Measurements from ENCODE around the gene FGFBP2. TPM values are rescaled to one million over a fixed set of nuclear protein-coding genes. Genes with fewer than 3 reads are reported as not detected.

The FGFBP2 gene
- total and polyA plus RNA-seq, 10 of the 15 experiments (the other 5 are each of a cell fraction or from before 2014, with no cell fraction given), result 0.23 TPM; not detected in 9

DNA sequence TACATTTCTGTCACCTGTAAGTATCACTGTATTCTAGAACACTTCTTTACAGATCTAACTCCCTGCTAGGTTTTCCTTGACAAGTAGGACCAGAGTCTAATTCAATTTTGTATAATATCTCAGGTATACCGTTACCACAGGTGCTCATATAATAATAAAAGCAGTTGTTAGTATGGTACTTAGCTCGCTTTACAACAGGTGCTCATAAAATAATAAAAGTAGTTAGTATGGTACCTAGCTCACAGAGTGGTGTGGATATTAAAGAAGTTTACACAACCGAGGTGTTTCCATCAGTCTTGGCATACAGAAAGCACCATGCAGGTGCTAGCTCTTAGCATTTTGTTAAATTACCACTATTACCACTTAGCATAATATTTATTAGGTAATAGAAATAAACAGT lies 32.9 kb upstream of the FGFBP2 start:
- no peaks in the 10 kb centered on the region for H3K9me3 ChIP-seq (replicated peaks; ENCODE audit: control insufficient read depth, insufficient read depth, low read length)
- H2AFZ ChIP-seq (ENCODE audit: control insufficient read depth, low read depth, low read length), result no peak overlapping the region
- FAIRE-seq, result no peak
- BruUV-seq (replicated peaks), result no TSS peak
- ATAC-seq, result no peak
- no peaks in the 10 kb centered on the region for H3K4me1 ChIP-seq (ENCODE audit: control insufficient read depth, insufficient read depth, low read length)
- H3K27me3 ChIP-seq (replicated peaks in 1 of 2; ENCODE audit: control insufficient read depth in 2 of 2, insufficient read depth in 2 of 2, low read length in 1 of 2), result peaks cover 0 to 1% of the 10 kb centered on the region in 2 experiments; a peak in 2 of 4 replicates
- intact Hi-C loops (cut with micrococcal nuclease; ENCODE audit: unreplicated experiment), result no loop called here
- SMC1A ChIA-PET (ENCODE audit: uncharacterized antibody, unreplicated experiment), result interaction anchor here (0.7 to 4.3 kb wide), 4 partner anchors 113 to 240 kb away, joined by 4 to 28 read pairs (median 5); no protein-coding TSS in a partner anchor
- H3K4me2 ChIP-seq (ENCODE audit: control insufficient read depth, insufficient read depth), result no peak overlapping the region
- TF ChIP-seq BCL11A (IDR thresholded peaks at IDR 0.05; ENCODE audit: low read depth, low read length) (no peak), RELA (IDR thresholded peaks at IDR 0.05; ENCODE audit: borderline replicate concordance, partially characterized antibody) (no peak), ZZZ3 (IDR thresholded peaks at IDR 0.05; ENCODE audit: control insufficient read depth, insufficient read length, low read depth) (no peak), KLF5 (IDR thresholded peaks at IDR 0.05; ENCODE audit: partially characterized antibody) (no peak), CBX3 (IDR thresholded peaks at IDR 0.05; ENCODE audit: borderline replicate concordance, low read depth) (no peak), POLR2AphosphoS2 (IDR thresholded peaks at IDR 0.05; ENCODE audit: low read depth, low read length) (no peak), IRF4 (IDR thresholded peaks at IDR 0.05; ENCODE audit: low read depth, low read length) (no peak), ZSCAN29 (IDR thresholded peaks at IDR 0.05) (no peak), SMARCA5 (IDR thresholded peaks at IDR 0.05) (no peak), NFYA (IDR thresholded peaks at IDR 0.05; ENCODE audit: borderline replicate concordance, low read depth, low read length) (no peak), PAX8 (IDR thresholded peaks at IDR 0.05) (no peak), BRCA1 (IDR thresholded peaks at IDR 0.05; ENCODE audit: low read depth, low read length) (no peak), IKZF2 (IDR thresholded peaks at IDR 0.05) (no peak), YBX1 (IDR thresholded peaks at IDR 0.05) (no peak), CEBPB (IDR thresholded peaks at IDR 0.05; ENCODE audit: borderline replicate concordance in 1 of 2, low read depth in 2 of 2, low read length in 2 of 2) (no peak), RB1 (IDR thresholded peaks at IDR 0.05; ENCODE audit: borderline replicate concordance) (no peak), ATF7 (IDR thresholded peaks at IDR 0.05; ENCODE audit: low read depth) (no peak)
- TF ChIP-seq, protein P1, sequence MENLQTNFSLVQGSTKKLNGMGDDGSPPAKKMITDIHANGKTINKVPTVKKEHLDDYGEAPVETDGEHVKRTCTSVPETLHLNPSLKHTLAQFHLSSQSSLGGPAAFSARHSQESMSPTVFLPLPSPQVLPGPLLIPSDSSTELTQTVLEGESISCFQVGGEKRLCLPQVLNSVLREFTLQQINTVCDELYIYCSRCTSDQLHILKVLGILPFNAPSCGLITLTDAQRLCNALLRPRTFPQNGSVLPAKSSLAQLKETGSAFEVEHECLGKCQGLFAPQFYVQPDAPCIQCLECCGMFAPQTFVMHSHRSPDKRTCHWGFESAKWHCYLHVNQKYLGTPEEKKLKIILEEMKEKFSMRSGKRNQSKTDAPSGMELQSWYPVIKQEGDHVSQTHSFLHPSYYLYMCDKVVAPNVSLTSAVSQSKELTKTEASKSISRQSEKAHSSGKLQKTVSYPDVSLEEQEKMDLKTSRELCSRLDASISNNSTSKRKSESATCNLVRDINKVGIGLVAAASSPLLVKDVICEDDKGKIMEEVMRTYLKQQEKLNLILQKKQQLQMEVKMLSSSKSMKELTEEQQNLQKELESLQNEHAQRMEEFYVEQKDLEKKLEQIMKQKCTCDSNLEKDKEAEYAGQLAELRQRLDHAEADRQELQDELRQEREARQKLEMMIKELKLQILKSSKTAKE (IDR thresholded peaks at IDR 0.05; ENCODE audit: low read depth, poor library complexity, severe bottlenecking), result no peak
- H3K9ac ChIP-seq (ENCODE audit: control insufficient read depth, insufficient read depth, low read length), result no peak overlapping the region
- CTCF ChIA-PET, result interaction anchor here (1.1 to 9.8 kb wide), 4 partner anchors 10 to 189 kb away, joined by 3 to 105 read pairs (median 15); no protein-coding TSS in a partner anchor
- H3K36me3 ChIP-seq (ENCODE audit: control insufficient read depth in 2 of 2, insufficient read depth in 2 of 2, low read length in 1 of 2), result no peaks in the 10 kb centered on the region
- in situ Hi-C loops (cut with MboI), result no loop called here
- DNase-seq (ENCODE audit: low read depth, low spot score), result no peak
- H3K79me2 ChIP-seq (ENCODE audit: control insufficient read depth, insufficient read depth, low read length), result no peaks in the 10 kb centered on the region
- 26% methylated on average over 3 of the region's 3 CpGs for WGBS (ENCODE audit: insufficient coverage, insufficient replicate concordance, low lambda C conversion rate, missing lambda C conversion rate)
- RAD21 ChIA-PET (ENCODE audit: unreplicated experiment), result interaction anchor here (1.6 to 3.3 kb wide), 3 partner anchors 40 to 190 kb away, joined by 5 to 17 read pairs (median 11); no protein-coding TSS in a partner anchor
- H3K27ac ChIP-seq (ENCODE audit: control insufficient read depth, insufficient read depth), result no peak overlapping the region
- H3K4me3 ChIP-seq, result no peak overlapping the region
- POLR2A ChIA-PET, result no interaction called here
- H4K20me1 ChIP-seq (ENCODE audit: control insufficient read depth, insufficient read depth), result no peaks in the 10 kb centered on the region

All from GM12878 (cell line).